NAMALWA (cell line): Measurements from ENCODE around the gene DNASE1.

Source experiments
- DNase-seq: peaks from one replicate; pipeline ENCODE4 v3.0.0-alpha.2; 2015; ENCODE audit warnings: low spot score

DNASE1 gene

DNA sequence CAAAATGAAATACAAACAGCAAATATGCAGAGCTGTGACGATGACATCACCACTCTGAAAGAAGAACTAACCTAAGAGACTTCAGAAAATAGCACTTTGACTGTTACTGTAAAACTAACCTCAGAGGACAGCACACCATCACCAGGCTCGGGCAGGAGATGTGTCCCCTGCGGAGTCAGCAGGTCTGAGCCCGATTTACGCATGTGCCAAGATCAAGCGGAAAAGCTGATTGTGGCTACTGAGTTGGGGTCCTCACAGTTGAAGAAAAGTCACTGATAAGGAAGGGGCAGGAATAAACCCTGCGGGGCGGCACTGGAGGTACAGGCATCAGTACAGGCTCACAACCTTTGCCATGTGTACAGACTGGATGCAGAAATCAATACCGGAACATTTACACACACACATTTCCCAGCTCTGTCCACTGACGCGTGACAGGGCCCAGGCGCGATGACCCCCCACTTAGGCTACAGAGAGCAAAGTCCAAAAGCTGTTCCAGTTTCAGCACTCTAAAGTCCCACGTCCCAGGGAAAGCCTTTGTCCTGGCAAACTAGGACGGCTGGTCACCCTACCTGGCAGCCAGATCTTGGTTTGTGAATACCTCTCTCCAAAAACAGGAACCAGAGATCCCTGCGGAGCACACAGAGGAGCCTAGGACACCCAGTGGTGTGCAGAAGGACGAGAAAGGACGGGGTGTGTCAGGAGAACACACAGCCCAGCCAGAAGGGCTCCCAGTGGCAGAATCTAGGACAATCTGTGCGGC is 41.3 kb downstream of the DNASE1 start:
- no peak for DNase-seq

DNA sequence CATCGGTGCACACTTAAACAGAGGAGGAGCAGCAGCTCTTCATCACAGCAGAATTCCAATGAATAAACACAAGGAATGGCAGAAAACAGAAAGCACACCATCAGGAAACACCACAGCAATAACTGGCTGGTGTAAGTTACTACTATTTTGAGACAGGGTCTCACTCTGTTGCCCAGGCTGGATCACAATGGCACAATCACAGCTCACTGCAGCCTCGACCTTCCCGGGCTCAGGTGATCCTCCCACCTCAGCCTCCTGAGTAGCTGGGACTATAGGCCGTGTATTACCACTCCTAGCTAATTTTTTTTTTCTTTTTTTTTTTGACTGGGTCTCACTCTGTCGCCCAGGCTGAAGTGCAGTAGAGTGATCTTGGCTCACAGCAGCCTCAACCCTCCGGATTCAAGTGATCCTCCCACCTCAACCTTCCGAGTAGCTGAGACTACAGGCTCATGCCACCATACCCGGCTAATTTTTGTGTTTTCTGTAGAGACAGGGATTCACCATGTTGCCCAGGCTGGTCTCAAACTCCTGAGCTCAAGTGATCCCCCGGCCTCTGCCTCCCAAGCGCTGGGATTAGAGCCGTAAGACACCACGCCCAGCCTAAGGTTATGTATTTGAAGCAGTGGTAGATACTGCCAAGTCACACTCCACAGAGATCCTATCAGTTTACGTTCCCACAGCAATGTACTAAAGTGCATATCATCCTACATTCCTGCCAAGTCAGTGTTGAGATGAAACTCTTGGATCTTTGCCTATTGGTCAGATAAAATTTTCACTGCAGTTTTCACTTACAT is 42.1 kb downstream of the DNASE1 start:
- DNase-seq = no peak

DNA sequence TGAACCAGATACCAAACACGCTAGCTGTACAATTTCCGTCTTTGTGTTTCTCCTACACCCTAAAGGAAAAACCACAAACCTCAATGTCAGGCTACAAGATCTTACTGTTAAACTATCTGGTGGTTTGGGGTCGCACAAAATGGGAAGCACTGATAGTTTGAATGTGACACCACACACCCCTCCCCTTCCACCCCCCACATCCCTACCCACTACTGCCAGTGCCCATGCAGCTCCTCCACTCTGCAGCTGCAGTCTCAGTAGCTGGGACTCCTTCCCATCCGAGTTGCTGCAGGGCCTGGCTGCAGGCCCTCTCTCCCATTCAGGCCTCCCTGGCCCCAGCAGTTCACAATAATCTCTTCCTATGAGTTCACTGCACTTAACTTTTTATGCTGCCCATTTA is 44.5 kb downstream of the DNASE1 start:
- DNase-seq = no peak

DNA sequence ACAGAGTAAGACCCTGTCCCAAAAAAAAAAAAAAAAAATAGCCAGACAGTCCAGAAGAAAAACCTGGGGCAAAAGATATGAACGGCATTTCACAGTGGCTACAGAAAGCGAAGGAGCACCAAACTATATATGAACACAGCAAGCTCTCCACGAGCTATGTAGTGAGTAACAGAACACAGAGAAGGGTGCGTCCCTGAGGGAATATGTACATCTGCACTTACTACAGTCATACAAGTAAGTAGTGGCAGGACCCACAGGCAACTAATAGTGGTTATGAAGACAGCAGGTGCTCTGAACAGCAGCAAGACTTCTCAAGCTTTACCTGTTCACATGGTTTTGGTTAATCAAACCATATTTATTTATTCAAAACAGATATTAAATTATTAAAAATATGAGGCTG is 47.0 kb downstream of the DNASE1 start:
- DNase-seq = peak; percentile 30

DNA sequence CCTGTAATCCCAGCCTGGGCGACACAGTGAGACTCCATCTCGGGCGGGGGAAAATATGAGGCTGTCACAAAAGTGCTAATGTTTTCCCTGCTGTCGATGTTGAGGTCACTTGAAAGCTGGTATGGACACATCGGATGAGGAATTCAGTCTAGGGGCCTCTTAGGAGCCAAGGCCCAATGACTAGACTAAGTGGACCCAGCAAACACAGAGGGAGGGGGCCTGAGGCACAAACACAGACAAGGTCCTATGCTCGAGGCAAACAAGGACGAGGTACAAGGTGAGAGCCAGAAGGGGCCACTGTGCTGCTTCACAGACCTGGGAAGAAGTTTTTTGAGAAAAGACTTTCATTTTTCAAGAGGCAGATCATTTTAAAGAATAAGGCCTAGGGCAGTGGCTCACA is 47.6 kb downstream of the DNASE1 start:
- DNase-seq = no peak

GRCh38 chr16:3706253-3707012 is 51.9 kb downstream of the DNASE1 start:
- no peak for DNase-seq
